Germinal center (tissue), 1 donor: ENCODE data around the gene METTL26.
A peak's percentile ranks its signal among the peaks of the same experiment; 100 is the strongest.

ENCODE experiments used
- DNase-seq: peaks from one replicate; pipeline ENCODE4 v3.0.0; 2012; ENCODE audit warnings: mixed read lengths, low spot score

METTL26 gene

DNA sequence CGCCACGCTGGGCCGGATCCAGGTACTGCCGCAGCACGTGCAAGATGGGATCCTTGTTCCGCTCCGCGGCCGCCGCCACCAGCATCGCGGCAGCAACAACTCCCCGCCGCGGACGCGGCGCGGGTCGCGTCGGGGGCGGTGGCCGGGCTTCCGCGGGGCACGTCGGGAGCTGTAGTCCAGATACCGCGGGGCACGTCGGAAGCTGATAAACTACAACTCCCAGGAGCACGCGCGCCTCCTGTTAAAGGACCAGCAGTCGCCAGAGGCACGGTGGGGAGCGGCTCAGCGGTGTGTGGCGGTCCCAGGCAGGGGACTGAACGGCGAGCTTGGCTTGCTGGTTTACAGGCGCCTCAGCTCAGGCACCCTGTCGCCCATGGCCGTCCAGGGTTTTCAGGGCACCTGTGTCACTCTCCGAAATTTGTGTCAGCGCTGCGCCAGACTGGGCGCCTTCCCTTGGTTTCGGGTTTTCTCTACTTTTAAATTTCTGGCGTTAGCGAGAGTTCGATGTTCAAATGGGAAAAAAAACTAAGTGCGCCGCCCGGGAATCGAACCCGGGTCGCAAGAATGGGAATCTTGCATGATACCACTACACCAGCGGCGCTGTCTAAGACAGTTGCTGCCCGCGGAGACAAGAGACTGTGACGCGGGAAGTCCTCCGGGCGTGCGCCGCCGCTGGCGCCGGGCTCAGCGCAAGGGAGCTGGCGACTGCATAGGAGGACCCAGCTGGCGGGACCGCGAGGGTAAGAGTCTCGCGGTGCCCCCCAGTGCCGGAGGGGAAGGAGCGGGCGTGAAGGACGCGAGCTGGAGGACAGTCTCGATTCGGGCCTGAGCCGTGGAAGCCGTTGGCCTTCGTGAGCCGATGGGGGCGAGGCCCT is at the start of gene METTL26:
Gene METTL26 (minus strand): TSS at position 100 of the 875 bp plus-strand sequence. CDS start 15 bp downstream, at position 85.
- peak; percentile 93 for DNase-seq

DNA sequence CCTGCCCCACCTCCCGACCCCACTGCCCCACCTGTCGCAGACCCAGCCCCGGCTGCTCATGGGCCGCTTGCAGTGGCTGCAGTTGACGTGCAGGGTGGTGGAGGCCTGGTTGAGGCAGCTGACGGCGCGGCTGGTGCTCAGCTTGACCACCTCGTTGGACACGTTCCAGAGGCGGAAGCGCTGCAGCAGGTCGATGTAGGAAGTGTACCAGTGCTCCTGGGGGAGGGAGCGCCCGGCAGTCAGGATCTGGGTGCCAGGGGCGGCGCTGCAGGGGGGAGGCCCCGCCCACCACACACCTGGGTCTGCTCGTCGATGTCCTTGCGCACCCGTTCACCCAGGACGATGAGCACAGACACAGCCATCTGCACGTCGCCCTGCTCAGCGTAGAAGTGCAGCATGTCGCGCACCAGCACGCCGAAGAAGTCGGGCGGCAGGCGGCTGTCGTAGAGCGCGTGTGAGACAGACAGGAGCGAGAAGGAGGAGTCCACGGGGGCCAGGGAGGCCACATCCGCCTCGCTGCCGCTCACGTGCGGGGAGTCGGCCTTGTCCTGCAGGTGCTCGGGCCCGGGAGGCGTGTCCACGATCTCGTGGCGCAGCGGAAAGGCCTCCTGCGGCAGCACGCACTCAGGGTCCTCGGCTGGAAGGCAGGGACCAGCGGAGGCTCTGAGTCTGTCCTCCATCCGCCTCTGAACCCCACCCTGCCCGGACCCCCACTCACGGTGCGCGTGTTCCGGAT is 49.0 kb upstream of the METTL26 start:
- DNase-seq: no peak

DNA sequence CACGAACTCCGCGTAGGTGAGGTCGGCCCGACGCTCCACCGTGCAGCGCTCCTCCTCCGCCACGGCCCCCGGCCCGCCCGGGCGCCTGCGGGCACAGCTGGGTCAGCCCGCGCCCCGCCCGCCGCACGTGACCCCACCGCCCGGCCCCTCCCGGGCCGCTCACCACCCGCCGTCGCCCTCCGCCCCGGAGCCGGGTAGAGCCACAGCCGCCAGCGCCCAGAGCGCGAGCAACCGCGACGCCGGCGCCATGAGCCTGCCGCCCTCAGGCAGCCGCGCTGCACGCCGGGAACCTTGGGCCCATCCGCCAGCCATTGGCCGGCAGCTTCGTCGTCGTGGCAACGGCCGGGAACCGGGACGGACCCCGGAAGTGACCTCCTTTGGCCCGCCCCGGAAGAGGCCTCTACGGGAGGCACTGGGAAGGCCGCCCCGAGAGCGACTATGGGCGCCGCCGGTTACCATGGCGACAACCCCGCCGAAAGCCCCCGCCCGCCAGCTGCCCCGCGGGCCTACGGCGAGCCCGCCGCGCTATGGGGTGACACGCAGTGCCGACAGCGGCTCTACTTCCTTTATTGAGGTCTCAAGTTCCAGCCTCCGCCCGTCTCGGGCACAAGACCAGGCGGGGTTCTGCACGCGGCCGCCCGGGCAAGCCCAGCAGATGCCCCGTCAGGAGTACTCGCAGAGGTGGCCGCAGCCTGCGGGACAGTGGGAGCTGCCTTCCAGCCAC is 48.1 kb upstream of the METTL26 start, which contains the start of gene JMJD8:
Gene JMJD8 (minus strand): TSS at position 264 of the 724 bp plus-strand sequence. CDS start 15 bp downstream, at position 249.
- DNase-seq: peak; percentile 92

DNA sequence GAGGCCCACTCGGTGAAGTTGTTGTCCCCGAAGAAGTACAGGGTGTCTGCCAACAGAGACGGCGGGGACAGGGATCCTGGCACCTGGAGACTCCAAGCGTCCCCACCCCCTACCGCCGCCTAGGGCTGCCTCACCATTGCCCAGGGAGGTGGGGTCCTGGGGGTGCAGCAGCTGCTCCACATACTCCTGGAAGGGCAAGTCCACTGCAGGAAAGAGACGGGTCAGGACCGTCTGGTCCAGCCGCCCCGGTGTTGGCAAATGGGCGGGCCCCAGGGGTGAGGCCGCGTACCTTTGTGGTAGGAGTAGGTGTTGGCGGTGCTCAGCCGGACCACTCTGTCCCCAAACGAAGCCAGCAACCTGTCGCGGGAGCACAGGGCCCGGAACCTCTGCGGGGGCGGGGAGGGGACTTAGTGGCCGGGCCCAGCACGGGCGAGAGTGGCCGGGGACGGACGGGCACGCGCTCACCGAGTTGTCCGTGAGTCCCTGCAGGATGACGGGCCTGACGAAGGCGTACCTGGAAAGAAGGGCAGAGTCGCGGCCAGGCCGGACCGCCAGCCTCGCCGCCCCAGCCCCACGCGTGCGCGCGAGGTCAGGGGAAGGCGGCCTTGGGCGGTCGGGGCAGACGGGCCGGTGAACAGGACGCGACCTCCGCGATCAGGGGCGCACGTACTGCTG is 47.4 kb upstream of the METTL26 start:
- DNase-seq: no peak

DNA sequence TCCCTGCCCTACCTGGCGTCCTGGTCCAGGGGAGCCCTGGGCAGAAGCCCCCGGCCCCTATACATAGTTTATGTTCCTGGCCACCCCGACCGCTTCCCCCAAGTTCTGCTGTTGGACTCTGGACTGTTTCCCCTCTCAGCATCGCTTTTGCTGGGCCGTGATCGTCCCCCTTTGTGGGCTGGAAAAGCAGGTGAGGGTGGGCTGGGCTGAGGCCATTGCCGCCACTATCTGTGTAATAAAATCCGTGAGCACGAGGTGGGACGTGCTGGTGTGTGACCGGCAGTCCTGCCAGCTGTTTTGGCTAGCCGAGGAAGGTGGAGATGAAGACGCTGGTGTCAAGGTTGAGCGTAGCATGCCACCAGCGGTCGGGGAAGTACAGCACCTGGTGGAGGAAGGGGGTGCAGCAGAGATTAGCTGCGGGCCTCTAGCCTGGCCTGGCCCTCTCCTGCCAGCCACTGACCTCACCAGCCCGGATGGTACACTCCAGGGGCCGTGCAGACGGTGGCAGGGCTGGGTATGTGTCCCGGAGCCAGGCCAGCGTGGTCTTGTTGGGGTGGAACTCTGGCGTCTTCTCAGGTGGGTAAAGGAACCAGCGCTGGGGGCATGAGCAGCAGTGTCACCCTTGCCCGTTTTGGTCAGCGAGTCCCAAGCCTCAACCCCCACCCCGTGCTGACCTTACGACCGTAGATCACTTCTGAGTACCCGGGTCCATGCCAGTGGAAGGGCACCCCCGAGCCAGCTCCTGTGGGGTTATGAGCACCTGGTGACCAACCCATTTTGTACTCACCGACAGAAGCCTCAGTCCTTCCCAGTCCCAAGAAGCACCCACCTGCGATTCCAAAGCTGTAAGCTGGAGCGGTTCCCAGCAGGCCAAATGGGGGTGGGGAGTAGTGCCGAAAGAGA is 46.6 kb upstream of the METTL26 start:
- no peak for DNase-seq

DNA sequence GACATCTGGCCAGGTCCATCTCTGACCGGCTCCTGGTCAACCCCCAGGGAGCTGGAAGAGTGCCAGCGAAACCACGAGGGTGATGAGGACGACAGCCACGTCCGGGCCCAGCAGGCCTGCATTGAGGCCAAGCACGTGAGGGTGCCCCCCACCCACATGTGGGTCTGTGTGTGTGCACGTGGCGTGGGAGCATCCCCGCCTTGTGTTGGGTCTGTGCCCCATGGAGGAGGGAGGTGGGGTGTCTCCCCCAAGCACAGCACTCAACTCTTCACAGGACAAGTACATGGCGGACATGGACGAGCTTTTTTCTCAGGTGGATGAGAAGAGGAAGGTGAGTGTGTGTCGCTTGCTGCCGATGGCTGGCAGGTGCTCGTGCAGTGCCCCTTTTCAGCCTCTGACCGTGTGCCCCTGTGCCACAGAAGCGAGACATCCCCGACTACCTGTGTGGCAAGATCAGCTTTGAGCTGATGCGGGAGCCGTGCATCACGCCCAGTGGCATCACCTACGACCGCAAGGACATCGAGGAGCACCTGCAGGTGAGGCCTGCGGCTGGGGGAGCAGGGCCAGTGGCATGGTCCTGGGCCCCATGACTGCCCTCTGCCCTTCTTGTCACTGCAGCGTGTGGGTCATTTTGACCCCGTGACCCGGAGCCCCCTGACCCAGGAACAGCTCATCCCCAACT is 45.8 kb upstream of the METTL26 start:
- no peak for DNase-seq

DNA sequence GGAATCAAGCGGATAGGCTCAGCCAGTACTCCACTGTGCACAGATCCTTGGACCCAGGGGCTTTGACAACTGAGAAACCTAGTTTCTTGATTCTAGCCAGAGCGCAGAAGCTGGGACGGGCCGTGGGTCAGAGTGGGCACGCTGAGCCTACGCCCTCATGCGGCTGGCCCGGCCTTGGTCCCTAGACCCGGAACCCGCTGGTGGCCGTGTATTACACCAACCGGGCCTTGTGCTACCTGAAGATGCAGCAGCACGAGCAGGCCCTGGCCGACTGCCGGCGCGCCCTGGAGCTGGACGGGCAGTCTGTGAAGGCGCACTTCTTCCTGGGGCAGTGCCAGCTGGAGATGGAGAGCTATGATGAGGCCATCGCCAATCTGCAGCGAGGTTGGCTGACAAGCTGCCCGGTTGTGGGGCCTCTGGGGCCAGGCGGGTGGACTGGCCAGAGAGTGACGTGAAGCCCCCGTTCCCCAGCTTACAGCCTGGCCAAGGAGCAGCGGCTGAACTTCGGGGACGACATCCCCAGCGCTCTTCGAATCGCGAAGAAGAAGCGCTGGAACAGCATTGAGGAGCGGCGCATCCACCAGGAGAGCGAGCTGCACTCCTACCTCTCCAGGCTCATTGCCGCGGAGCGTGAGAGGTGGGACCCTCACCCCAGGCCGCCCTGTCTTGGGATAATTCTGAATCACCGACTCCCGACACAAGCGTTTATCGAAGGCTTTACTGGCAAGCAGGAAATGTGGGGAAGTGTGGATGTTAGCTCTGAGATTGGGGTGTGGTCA is 45.1 kb upstream of the METTL26 start:
- no peak for DNase-seq

DNA sequence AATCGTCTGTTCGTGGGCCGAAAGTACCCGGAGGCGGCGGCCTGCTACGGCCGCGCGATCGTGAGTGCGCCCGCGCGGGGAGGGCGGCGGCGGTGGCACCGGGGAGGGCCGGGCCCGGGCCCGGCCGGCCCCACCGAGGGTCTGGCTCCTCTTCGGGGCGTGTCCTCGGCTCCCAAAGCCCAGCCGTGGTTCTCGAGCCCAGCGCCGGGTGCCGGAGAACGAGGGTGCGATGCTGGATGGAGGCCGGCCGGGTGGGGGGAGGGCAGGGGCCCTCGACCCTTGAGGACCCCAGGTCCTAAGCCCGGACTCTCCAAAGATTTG is 44.5 kb upstream of the METTL26 start:
- DNase-seq: no peak

DNA sequence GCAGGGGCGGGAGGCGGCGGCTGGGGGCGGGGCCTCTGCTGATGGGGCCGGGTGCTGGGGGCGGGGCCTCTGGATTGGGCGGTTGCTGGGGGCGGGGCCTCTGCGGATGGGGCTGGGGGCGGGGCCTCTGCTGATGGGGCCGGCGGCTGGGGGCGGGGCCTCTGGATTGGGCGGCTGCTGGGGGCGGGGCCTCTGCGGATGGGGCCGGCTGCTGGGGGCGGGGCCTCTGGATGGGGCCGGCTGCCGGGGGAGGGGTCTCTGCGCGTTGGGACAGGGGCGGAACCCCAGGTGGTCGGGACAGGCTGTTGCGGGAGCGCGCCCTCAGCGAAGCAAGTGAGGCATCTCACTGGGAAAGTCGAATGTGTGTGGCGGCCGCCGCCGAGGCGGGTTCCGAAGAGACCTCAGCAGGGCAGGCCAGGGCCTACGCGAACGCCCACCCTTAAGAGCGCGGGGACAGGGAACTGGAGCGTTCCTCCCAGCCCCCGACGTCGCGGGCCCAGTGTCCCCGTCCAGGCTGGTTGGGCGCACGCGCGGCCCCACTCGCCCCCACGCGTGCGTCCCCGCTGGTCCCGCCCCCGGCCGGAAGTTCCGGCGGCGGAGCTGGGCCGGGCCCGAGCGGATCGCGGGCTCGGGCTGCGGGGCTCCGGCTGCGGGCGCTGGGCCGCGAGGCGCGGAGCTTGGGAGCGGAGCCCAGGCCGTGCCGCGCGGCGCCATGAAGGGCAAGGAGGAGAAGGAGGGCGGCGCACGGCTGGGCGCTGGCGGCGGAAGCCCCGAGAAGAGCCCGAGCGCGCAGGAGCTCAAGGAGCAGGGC is 43.9 kb upstream of the METTL26 start, which contains the start of gene STUB1:
Gene STUB1 (plus strand): TSS at position 597 of the 811 bp plus-strand sequence. CDS start 116 bp downstream, at position 713.
- peak; percentile 84 for DNase-seq

DNA sequence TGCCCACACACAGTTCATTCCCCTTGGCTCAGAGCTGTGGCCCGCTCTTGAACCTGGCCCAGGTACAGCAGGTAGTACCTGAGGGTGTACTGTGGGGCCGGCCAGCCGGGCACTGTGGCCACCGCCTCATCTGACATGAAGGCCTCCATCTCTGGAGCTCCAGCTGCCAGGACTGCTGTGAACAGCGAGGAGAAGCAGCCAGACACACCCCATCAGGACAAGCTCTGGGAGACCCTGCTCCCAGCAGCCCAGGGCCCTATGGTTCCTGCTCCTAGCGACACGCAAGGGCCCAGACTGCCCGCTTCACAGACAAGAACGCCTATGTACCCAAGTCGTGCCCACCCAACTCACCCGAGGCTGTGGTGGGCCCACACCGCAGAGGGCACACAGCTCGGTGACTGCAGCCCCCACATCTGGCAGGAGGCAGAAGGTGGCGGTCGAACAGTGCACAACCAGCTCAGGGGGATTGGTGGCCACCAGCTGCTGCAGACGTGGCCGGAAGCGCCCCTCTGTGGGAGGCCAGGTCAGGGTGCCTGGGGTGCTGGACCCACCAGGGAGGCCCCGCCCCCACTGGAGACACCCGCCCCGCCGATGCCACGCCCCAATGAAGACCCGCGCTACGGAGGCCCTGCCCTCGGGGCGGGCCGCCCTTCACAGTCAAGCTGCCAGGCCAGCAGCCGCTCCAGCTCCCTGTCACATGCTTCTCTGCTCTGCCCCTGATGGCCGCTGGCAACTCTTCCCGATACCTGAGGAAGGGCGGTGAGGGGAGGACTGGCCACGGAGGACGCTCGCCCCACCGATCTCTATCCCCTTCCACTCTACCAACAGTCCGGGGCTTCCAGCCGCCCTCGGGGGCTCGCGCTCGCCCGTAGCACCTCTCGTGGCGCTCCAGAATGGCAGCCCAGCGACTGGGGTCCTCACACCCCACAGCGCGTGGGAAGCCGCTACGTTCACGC is 43.0 kb upstream of the METTL26 start:
- no peak for DNase-seq

DNA sequence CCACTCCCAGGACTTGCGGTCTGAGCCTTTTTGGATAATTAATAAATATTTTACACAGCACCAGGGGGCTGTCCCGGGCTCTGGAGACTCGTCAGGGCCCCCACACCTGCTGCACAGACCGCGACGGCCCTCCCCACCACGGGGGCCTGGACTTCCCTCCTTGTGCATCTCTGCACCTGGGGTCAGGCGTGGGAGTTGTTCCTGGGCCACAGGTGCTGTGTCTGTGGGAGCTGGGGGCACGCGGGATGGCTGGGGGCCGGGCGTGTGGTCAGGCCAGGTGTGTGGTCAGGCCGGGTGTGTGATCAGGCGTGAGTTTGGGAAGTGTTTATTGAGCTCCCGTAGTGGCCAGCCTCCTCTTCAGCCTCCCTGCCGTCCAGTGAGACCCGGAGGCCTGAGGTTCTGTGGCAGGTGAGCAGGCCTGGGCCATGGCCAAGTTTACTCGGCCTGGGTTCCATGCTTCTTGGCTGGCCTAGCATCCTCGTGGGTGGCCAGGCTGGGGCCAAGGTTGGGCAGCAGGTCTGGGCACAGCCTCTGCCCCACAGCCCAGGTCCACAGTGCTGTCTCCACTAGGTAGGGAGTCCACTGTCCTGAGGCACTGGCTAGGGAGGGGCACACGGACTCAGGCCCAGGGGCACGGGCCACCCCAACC is 42.2 kb upstream of the METTL26 start:
- no peak for DNase-seq

DNA sequence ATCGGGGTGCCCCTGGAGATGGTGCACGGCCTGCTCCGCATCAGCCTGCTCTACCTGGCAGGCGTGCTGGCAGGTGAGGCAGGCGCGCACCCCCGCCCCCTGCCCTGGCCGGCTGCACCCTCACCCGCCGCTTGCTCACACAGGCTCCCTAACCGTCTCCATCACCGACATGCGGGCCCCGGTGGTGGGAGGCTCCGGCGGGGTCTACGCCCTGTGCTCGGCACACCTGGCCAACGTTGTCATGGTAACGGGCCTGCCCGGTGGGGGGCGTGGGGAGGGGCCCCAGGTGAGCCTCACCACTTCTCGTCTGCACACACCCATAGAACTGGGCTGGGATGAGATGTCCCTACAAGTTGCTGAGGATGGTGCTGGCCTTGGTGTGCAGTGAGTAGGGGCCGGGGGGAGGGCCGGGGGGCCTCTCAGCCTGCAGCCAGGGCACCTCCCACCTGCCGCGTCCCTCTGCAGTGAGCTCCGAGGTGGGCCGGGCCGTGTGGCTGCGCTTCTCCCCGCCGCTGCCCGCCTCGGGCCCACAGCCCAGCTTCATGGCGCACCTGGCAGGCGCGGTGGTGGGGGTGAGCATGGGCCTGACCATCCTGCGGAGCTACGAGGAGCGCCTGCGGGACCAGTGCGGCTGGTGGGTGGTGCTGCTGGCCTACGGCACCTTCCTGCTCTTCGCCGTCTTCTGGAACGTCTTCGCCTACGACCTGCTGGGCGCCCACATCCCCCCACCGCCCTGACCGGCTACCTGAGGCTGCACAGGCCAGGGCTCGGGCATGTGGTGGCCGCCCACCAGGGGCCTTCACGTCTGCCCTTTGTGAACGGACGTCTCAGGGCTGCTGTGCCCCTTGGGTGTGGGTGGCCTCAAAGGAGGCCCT is 41.4 kb upstream of the METTL26 start:
- no peak for DNase-seq

DNA sequence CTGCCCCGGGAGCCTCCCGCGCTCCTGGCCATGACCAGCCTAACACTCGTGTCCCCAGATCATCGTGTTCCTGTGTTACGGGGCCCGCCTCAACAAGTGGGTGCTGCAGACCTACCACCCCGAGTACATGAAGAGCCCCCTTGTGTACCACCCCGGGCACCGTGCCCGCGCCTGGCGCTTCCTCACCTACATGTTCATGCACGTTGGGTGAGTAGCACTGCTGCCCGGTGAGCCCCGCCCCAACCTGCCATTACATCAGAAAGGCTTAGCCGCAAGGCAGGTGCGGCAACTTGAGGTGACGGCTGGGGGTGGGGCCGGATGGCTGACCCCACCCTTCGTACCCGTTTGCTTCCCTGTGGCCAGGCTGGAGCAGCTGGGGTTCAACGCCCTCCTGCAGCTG is 40.8 kb upstream of the METTL26 start:
- no peak for DNase-seq

DNA sequence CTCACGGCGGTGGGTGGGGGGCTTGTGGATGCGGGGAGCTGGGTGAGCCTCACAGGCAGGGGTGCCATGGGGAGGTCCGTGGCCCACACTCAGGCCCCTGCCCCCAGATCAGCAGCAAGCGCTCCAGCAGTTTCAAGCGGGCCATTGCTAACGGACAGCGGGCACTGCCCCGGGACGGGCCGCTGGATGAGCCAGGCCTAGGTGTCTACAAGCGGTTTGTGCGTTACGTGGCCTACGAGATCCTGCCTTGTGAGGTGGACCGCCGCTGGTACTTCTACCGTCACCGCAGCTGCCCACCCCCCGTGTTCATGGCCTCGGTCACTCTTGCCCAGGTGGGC is 40.4 kb upstream of the METTL26 start:
- DNase-seq: no peak

DNA sequence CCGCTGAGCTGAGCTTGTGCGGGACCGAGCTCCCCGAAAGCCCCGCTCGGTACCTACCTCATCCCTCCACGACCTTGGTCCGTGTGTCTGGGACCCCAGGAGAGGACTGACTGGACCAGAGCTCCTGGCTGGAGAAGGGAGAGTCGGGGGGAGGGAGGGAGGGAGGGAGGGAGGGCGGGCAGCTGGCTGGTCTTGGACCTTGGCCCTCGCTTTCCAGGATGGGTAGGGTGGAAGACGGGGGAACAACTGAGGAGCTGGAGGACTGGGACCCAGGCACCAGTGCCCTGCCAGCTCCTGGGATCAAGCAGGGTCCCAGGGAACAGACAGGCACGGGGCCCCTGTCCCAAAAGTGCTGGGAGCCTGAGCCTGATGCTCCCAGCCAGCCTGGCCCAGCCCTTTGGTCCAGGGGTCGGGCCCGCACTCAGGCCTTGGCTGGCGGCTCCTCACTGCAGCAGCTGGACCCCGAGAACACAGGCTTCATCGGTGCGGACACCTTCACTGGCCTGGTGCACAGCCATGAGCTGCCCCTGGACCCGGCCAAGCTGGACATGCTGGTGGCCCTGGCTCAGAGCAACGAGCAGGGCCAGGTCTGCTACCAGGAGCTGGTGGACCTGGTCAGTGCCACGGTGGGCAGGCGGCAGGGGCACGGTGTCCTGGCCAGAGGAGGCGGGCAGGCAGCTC is 39.9 kb upstream of the METTL26 start:
- DNase-seq: no peak
